ENCODE results near the gene TPGS2. TPM values are rescaled to one million over a fixed set of nuclear protein-coding genes. Genes with fewer than 3 reads are reported as not detected.
"Not testable (repeated sequence)": the region's sequence is repeated elsewhere in the genome, so short reads cannot be mapped to it uniquely, and the experiment has no call there.

TPGS2 gene
- total RNA-seq, 2 donors from 2014 or later = 29.0 to 30.3 TPM

DNA sequence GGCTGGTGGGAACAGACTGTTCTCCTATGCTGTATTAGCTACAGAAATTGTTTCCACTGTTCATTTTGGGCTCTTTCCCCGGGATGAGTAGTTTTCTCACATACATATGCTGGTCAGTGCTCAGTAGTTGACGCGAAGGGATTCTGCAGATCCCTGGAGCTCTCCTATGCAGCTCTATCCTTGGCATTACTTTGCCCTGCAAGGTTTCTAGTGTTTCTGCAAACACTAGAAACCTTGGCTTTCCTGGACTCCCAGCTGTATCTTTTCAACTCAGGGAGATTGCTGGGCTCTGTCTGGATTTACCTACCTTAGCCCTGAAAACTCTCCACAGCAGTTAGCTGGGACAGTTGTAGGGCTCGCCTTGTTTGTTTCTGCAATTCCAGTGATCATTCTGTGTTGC lies 11.0 kb upstream of the TPGS2 start:
- H3K4me1 Mint-ChIP-seq = peaks cover 10% of the 10 kb centered on the region
- H3K36me3 Mint-ChIP-seq (ENCODE audit: low read depth) = peaks cover 5% of the 10 kb centered on the region
- H3K27me3 Mint-ChIP-seq = no peaks in the 10 kb centered on the region
- no peak for ATAC-seq
- no peak overlapping the region for H3K4me3 Mint-ChIP-seq
- H3K9me3 ChIP-seq (ENCODE audit: control insufficient read depth, low read length, poor library complexity, severe bottlenecking) = no peaks in the 10 kb centered on the region
- no peak overlapping the region for H3K27ac Mint-ChIP-seq
- no peak for DNase-seq

DNA sequence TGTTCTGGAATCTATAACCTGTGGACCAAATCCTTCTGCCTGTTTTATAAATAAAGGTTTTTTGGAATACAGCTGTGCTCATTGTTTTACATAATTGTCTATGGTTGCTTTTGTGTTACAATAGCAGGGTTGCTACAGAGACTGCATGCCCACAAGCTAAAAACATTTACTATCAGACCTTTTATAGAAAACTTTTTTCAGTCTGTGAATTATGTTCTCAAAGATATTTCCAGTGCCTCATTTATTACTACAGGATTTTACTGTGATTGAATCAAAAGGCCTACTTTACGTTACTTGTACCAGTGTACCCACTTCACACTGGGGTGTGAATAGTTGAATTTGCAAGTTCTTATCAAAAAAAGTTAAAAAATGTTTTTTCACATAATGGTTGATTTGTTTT lies 7.1 kb upstream of the TPGS2 start:
- H3K9me3 ChIP-seq (ENCODE audit: control insufficient read depth, low read length, poor library complexity, severe bottlenecking) = no peaks in the 10 kb centered on the region
- Mint-ChIP-seq H3K4me3 (no peak overlapping the region), H3K36me3 (ENCODE audit: low read depth) (peaks cover 5% of the 10 kb centered on the region), H3K27me3 (no peaks in the 10 kb centered on the region), H3K27ac (no peak overlapping the region), H3K4me1 (peaks cover 11% of the 10 kb centered on the region)
- no peak for ATAC-seq
- no peak for DNase-seq

DNA sequence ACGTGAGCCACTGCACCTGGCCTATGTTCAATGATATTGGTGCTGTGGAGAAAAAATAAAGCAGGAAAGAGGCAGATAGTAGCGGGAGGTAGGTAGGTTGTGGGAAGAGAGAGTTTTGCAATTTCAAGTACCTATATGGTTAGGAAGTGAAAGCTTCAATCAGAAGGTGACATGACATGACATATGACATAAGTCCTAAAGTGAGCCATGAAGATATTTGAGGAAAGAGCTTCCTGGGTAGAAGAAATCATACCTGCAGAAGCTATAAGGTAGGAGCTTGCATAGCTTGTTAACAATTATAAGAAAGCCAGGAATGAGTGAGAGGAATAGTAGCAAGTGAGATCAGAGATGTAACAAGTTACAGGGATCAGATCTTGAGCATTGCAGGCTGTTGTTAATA lies 4.3 kb upstream of the TPGS2 start:
- DNase-seq (no peak), ATAC-seq (no peak)
- H3K36me3 Mint-ChIP-seq (ENCODE audit: low read depth) = no peaks in the 10 kb centered on the region
- H3K9me3 ChIP-seq (ENCODE audit: control insufficient read depth, low read length, poor library complexity, severe bottlenecking) = no peaks in the 10 kb centered on the region
- no peak overlapping the region for H3K27ac Mint-ChIP-seq
- no peaks in the 10 kb centered on the region for H3K27me3 Mint-ChIP-seq
- H3K4me1 Mint-ChIP-seq = peaks cover 22% of the 10 kb centered on the region
- H3K4me3 Mint-ChIP-seq = no peak overlapping the region

DNA sequence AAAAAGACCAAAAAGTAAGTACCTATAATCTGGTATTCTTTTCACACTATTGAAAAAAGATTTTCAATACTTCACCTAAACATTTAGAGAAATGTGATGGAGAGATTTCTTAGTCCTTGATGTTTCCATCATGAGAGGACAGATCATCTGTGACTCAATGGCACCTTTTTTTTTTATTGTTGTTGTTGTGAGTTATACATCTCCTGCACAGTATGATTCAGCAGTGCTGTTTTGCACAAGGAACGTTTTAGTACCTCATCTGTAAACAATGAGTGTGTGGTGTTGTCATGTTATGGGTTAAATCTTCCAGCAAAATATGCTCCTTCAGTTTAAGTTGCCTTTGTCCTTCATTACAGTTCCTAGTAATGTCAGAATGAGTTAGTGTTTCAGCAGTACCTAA lies 2.3 kb upstream of the TPGS2 start:
- no peak for DNase-seq
- Mint-ChIP-seq H3K4me1 (peaks cover 31% of the 10 kb centered on the region), H3K27me3 (no peaks in the 10 kb centered on the region), H3K27ac (peak overlapping the region; percentile 4), H3K36me3 (ENCODE audit: low read depth) (no peaks in the 10 kb centered on the region), H3K4me3 (no peak overlapping the region)
- ATAC-seq = no peak
- no peaks in the 10 kb centered on the region for H3K9me3 ChIP-seq (ENCODE audit: control insufficient read depth, low read length, poor library complexity, severe bottlenecking)

DNA sequence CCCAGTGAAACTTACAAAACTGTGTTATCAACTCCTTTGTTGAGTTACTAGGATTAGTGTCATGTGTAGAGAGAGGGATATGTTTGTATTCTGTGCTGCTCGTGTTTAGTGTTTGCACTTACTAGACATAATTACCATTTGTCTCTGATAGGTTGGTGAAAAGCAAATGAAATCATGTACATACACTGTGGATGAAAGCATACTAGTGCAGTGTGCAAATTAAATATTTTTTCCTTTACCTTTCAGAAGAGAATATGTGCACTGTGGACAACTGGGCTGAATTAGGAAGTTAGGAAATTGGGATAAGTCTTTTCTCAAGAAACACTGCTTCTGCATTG lies 1.3 kb upstream of the TPGS2 start:
- H3K9me3 ChIP-seq (ENCODE audit: control insufficient read depth, low read length, poor library complexity, severe bottlenecking) = no peaks in the 10 kb centered on the region
- ATAC-seq (no peak), DNase-seq (no peak)
- no peaks in the 10 kb centered on the region for H3K36me3 Mint-ChIP-seq (ENCODE audit: low read depth)
- no peaks in the 10 kb centered on the region for H3K27me3 Mint-ChIP-seq
- peak overlapping the region; percentile 97 for H3K4me3 Mint-ChIP-seq
- peak overlapping the region; percentile 91 for H3K27ac Mint-ChIP-seq
- H3K4me1 Mint-ChIP-seq = peaks cover 31% of the 10 kb centered on the region

DNA sequence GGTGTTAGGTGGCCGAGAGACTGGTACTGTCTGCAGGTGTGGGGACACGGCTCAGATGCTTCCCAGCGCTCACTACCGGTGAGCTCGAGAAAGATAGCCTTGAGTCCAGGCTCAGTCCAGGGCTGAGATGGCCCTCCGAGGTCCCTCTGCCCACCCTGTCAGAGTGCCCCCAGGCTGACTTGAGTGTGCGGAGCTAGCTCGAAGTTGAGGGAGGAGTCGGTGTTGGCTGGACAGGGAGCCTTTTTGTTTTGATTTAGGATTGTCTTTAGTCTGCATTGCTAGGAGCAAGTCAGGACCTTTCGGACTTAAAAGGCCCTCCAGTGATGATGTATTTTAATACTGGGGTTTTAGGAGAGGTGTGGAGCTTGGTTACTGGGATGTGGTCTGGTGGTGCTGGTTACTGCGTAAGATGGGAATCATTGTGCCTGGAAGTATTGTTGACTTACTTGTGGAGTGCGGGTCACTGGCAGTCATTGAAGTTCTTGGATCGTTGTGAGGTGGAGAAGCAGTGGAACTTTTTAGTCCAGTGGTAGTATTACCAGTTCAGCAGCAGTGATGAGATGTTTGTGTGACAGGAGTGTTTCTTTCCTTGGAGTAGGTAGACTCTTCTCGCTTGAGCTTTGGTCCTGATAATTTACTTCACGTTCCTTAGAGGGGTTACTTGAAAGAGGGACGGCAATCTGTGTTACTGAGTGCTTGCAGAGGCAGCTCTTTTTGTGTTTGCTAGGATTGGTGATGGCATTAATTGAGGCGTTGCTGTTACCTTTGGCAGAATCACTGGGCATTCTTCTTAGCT lies 758 bp upstream of the TPGS2 start:
- Mint-ChIP-seq H3K36me3 (ENCODE audit: low read depth) (no peaks in the 10 kb centered on the region), H3K4me3 (peak overlapping the region; percentile 97), H3K4me1 (peaks cover 31% of the 10 kb centered on the region), H3K27ac (peak overlapping the region; percentile 91), H3K27me3 (no peaks in the 10 kb centered on the region)
- no peaks in the 10 kb centered on the region for H3K9me3 ChIP-seq (ENCODE audit: control insufficient read depth, low read length, poor library complexity, severe bottlenecking)
- DNase-seq (no peak), ATAC-seq (no peak)

DNA sequence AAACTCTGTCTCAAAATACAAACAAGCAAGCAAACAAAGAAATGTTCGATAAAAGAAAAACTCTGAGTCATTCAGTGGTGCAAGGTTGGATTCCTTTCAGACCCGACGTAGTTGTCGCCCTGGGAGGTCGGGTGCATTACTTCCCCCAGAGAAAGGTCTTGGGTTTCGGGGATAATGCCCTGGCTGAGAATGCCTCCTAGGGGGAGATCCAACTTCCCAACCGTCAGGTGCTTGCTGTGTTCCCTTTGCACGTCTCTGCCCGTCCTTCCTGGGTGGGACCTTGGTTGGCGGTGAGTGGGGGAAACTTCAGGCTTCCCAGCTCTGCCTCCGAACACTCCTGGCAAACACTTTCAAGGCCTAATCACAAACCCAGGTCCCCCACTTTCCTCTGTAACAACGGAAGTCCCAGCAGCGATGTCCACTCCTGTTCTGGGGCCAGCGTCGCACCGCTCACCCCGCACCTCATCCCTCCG lies 609 bp downstream of the TPGS2 start:
- Mint-ChIP-seq H3K27me3 (no peaks in the 10 kb centered on the region), H3K4me1 (peaks cover 28% of the 10 kb centered on the region), H3K27ac (peak overlapping the region; percentile 91), H3K36me3 (ENCODE audit: low read depth) (no peaks in the 10 kb centered on the region), H3K4me3 (peak overlapping the region; percentile 97)
- ATAC-seq (no peak), DNase-seq (peak in 1 of 3 donors; percentile 15)
- H3K9me3 ChIP-seq (ENCODE audit: control insufficient read depth, low read length, poor library complexity, severe bottlenecking) = no peaks in the 10 kb centered on the region

DNA sequence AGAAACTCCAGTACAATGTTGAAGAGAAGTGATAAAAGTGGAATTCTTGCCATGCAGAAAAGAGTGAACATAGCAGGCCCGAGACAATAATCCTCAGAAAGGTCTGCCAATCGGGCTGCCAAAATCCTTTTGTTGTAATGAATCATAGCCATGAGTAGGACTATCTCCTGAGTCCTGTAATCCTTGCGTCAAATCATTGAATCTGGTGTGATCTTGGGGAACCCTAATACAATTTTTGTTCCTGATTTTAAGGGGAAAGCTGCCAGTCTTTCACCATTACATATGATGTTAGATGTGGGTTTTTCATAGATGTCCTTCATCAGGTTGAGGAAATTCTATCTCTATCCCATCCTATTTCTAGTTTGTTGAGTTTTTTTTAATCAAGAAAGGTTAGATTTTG lies 2.2 kb downstream of the TPGS2 start:
- ATAC-seq = no peak
- H3K9me3 ChIP-seq (ENCODE audit: control insufficient read depth, low read length, poor library complexity, severe bottlenecking) = no peaks in the 10 kb centered on the region
- Mint-ChIP-seq H3K36me3 (ENCODE audit: low read depth) (no peaks in the 10 kb centered on the region), H3K4me1 (peaks cover 25% of the 10 kb centered on the region), H3K27me3 (no peaks in the 10 kb centered on the region), H3K4me3 (no peak overlapping the region), H3K27ac (peak overlapping the region; percentile 91)
- no peak for DNase-seq

DNA sequence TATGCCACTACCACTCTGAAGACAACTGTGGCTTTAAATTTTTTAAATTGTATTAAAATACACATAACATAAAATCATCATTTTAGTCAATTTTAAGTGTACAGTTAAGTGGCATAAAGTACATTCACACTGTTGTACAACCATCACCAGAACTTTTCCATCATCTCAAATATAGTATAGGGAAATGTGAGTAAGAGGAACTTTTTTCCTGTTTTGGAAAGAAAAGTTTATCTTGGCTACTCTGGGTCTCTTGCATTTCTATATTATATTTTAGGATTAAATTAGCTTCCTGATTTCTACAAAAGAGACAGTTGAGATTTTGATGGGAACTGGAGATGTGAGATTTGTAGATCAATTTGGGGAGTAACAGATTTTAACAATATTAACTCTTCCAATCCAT lies 3.3 kb downstream of the TPGS2 start:
- DNase-seq (no peak), ATAC-seq (no peak)
- H3K4me3 Mint-ChIP-seq = no peak overlapping the region
- peaks cover 28% of the 10 kb centered on the region for H3K4me1 Mint-ChIP-seq
- H3K27ac Mint-ChIP-seq = no peak overlapping the region
- H3K9me3 ChIP-seq (ENCODE audit: control insufficient read depth, low read length, poor library complexity, severe bottlenecking) = no peaks in the 10 kb centered on the region
- H3K27me3 Mint-ChIP-seq = no peaks in the 10 kb centered on the region
- no peaks in the 10 kb centered on the region for H3K36me3 Mint-ChIP-seq (ENCODE audit: low read depth)

DNA sequence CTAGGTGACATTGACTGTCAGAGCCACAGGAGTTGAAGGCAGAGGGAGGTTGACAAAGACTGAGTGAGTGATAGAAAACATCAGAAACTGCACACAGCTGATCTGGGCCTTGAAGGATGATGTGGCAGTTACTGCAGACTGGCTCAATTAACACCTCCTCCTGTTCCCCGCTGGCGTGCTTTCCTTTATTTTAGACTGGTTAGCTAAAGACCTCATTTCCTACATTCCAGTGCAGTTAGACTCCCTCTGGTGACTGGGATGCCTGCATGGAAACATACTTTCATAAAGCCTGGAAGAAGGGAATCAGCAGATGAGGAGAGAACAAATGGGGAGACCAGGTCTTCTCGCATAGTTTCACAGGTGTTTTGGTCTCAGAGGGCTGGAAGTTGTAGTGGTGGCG lies 7.1 kb downstream of the TPGS2 start:
- DNase-seq (no peak), ATAC-seq (no peak)
- H3K9me3 ChIP-seq (ENCODE audit: control insufficient read depth, low read length, poor library complexity, severe bottlenecking) = no peaks in the 10 kb centered on the region
- H3K27me3 Mint-ChIP-seq = no peaks in the 10 kb centered on the region
- H3K4me3 Mint-ChIP-seq = no peak overlapping the region
- H3K36me3 Mint-ChIP-seq (ENCODE audit: low read depth) = peaks cover 3% of the 10 kb centered on the region
- H3K4me1 Mint-ChIP-seq = peaks cover 5% of the 10 kb centered on the region
- no peak overlapping the region for H3K27ac Mint-ChIP-seq

DNA sequence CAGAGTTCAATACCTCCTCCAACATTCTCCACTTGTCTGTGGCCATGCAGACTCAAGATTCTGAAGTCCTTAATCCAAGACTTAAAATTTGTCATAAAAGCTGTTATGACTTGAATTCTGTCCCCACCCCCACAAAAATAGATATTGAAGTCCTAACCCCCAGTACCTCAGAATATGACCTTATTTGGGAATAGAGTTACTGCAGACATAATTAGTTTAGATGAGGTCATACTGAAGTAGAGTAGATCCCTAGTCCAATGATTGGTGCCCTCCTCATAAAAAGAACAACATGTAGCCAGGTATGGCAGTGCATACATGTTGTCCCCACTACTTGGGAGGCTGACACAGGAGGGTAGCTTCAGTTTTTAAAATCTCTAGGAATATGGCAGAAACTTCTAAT lies 9.2 kb downstream of the TPGS2 start:
- Mint-ChIP-seq H3K27ac (no peak overlapping the region), H3K4me1 (peaks cover 5% of the 10 kb centered on the region), H3K36me3 (ENCODE audit: low read depth) (peaks cover 3% of the 10 kb centered on the region), H3K4me3 (no peak overlapping the region), H3K27me3 (no peaks in the 10 kb centered on the region)
- H3K9me3 ChIP-seq (ENCODE audit: control insufficient read depth, low read length, poor library complexity, severe bottlenecking) = no peaks in the 10 kb centered on the region
- no peak for DNase-seq
- no peak for ATAC-seq

DNA sequence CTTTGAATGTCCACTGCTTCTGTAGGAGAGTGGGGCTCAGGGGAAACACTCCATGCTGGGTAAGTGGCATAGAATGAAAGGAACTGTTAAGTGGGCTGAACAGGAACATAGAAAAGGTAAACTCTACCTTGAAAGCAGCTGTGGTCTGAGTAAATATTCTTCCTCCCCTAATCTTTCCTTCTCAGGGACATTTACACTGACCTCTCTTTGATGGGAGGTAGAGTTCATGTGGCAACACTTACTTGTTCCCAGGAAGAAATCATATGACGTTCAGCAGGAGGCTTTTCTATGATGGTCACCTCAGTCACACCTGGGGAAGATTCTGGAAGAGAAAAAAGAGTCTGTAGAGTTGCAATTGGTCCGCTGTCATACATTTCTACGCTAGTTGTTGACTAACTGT lies 10.2 kb downstream of the TPGS2 start:
- H3K9me3 ChIP-seq (ENCODE audit: control insufficient read depth, low read length, poor library complexity, severe bottlenecking) = no peaks in the 10 kb centered on the region
- Mint-ChIP-seq H3K4me1 (peaks cover 8% of the 10 kb centered on the region), H3K4me3 (no peak overlapping the region), H3K27me3 (no peaks in the 10 kb centered on the region), H3K27ac (peak overlapping the region; percentile 68), H3K36me3 (ENCODE audit: low read depth) (peaks cover 3% of the 10 kb centered on the region)
- ATAC-seq = no peak
- no peak for DNase-seq

DNA sequence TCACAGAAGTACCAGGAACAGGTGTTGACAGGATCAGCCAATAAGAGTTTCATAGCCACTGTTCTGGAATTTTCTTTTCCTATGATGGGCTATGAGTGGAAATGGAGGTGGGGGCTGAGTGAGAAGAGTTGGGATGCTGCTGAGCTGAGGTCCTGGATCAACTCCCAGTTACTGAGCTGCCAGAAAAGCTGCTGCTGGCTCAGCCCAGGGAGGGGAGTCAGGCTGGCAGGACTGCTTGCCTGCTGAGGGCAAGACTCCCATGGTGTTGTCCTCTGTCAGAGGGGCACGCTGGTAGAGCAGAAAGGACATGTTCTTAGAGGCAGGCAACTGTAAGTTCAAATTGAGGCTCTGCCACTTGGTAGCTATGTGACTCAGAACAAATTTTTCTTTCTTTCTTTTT lies 11.8 kb downstream of the TPGS2 start:
- no peak for ATAC-seq
- peaks cover 6% of the 10 kb centered on the region for H3K36me3 Mint-ChIP-seq (ENCODE audit: low read depth)

DNA sequence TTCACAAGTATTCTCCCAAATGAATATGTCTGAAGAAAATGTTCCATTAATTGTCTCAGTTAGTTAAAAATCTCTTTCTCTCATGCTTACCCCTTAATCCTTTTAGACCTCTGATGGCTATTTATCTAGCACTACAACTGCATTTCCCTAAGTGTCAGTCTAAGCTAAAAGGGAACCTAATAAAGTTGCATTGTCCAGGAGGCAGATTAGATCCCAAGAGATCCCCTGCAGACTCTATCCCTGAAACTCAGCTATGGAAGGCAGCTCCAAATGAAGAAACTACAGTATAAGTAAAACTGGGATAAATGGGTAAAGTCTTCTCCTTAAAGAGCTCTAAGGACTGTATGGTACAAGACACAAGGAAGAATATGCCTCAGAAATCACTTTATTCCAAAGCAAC lies 12.7 kb downstream of the TPGS2 start:
- not testable (repeated sequence) for ATAC-seq; H3K9me3 ChIP-seq (ENCODE audit: control insufficient read depth, low read length, poor library complexity, severe bottlenecking); H3K36me3 Mint-ChIP-seq (ENCODE audit: low read depth)

More for the DNA sequence above, 11.8 kb downstream of the TPGS2 start:
- Mint-ChIP-seq H3K27ac (peak overlapping the region; percentile 47), H3K4me3 (no peak overlapping the region), H3K4me1 (peaks cover 14% of the 10 kb centered on the region), H3K27me3 (no peaks in the 10 kb centered on the region)
- DNase-seq = no peak
- no peaks in the 10 kb centered on the region for H3K9me3 ChIP-seq (ENCODE audit: control insufficient read depth, low read length, poor library complexity, severe bottlenecking)

More for the DNA sequence above, 12.7 kb downstream of the TPGS2 start:
- H3K27ac Mint-ChIP-seq, DNase-seq, H3K27me3 Mint-ChIP-seq, H3K4me3 Mint-ChIP-seq: not testable (repeated sequence)
- H3K4me1 Mint-ChIP-seq = peaks cover 14% of the 10 kb centered on the region

All from T-helper 17 cell (primary cell).